GM21526 (cell line): Measurements from ENCODE around the gene ERBB2.
A peak's percentile ranks its signal among the peaks of the same experiment; 100 is the strongest.

Experiments
- ATAC-seq: cut with Tn5 transposase; IDR thresholded peaks from one replicate; pipeline ENCODE4 v1.9.1; 2021; ENCODE audit warnings: moderate library complexity; ENCODE audit not compliant: unreplicated experiment, low FRiP score

ERBB2 gene

GRCh38 chr17:39777534-39778365 is 77.9 kb downstream of the ERBB2 start:
- peak; percentile 42 for ATAC-seq
